ENCODE data around the gene GHRHR.

- no peak for TF ChIP-seq CTCF (IDR thresholded peaks at IDR 0.05; ENCODE audit: low read depth, low read length, poor library complexity, severe bottlenecking)
- TF ChIP-seq EZH2phosphoT487 (IDR thresholded peaks at IDR 0.05; ENCODE audit: borderline replicate concordance, low read length): no peak
Measured at GRCh38 chr7:31020161-31020560, 56.4 kb downstream of the GHRHR start.
